Trophoblast cell (in vitro differentiated cells and primary cell): ENCODE data around the gene TSEN2.

ENCODE experiments used
- DNase-seq, 2 donors: peaks; one replicate each; pipeline ENCODE4 v3.0.0-alpha.2; 2016
- H2AFZ ChIP-seq: 2 replicates; pipeline ENCODE4 v1.6.1; 2013; ENCODE audit warnings: low read length, moderate library complexity, mild to moderate bottlenecking; ENCODE audit not compliant: insufficient read depth, poor library complexity
- H2AK5ac ChIP-seq: 2 replicates; pipeline ENCODE4 v1.6.1; 2013; ENCODE audit warnings: mild to moderate bottlenecking, low read length
- H2BK120ac ChIP-seq: 2 replicates; pipeline ENCODE4 v1.6.1; 2013; ENCODE audit warnings: low read length, mild to moderate bottlenecking, moderate library complexity; ENCODE audit not compliant: insufficient read depth, poor library complexity
- H2BK12ac ChIP-seq: 2 replicates; pipeline ENCODE4 v1.6.1; 2013; ENCODE audit warnings: mild to moderate bottlenecking, low read length, moderate library complexity
- H2BK5ac ChIP-seq: 2 replicates; pipeline ENCODE4 v1.6.1; 2013; ENCODE audit warnings: low read length, low read depth, moderate library complexity, mild to moderate bottlenecking; ENCODE audit not compliant: poor library complexity
- H3K14ac ChIP-seq: 2 replicates; pipeline ENCODE4 v1.6.1; 2013; ENCODE audit warnings: mild to moderate bottlenecking, low read length
- H3K18ac ChIP-seq: 2 replicates; pipeline ENCODE4 v1.6.1; 2013; ENCODE audit warnings: mild to moderate bottlenecking, low read length
- H3K23ac ChIP-seq: 2 replicates; pipeline ENCODE4 v1.6.1; 2013; ENCODE audit warnings: low read length
- H3K27ac ChIP-seq: 2 replicates; pipeline ENCODE4 v1.5.1; 2013; ENCODE audit warnings: low read depth, mild to moderate bottlenecking, inconsistent platforms, low read length, moderate library complexity
- H3K27me3 ChIP-seq: 2 replicates; pipeline ENCODE4 v1.6.1; 2013; ENCODE audit warnings: inconsistent platforms, mild to moderate bottlenecking, low read length, moderate library complexity; ENCODE audit not compliant: insufficient read depth
- H3K36me3 ChIP-seq, 2 experiments: 1 replicate in 1 of 2; 2 replicates in 1 of 2; pipeline ENCODE4 v1.6.1; 2013; ENCODE audit warnings: low read length in 2 of 2, mild to moderate bottlenecking in 2 of 2, moderate library complexity in 1 of 2; ENCODE audit not compliant: insufficient read depth in 2 of 2, control insufficient read depth in 1 of 2
- H3K4ac ChIP-seq: 2 replicates; pipeline ENCODE4 v1.6.1; 2013; ENCODE audit warnings: low read depth, mild to moderate bottlenecking, low read length, moderate library complexity
- H3K4me1 ChIP-seq, 2 experiments: 1 replicate in 1 of 2; 2 replicates in 1 of 2; pipeline ENCODE4 v1.6.1; 2013; ENCODE audit warnings: low read length in 2 of 2, mild to moderate bottlenecking in 2 of 2, moderate library complexity in 1 of 2; ENCODE audit not compliant: insufficient read depth in 2 of 2, control insufficient read depth in 1 of 2
- H3K4me2 ChIP-seq: 2 replicates; pipeline ENCODE4 v1.6.1; 2013; ENCODE audit warnings: inconsistent platforms, mild to moderate bottlenecking, low read length, moderate library complexity
- H3K4me3 ChIP-seq: 2 replicates; pipeline ENCODE4 v1.5.1; 2013; ENCODE audit warnings: mild to moderate bottlenecking, low read depth, low read length, inconsistent platforms
- H3K79me1 ChIP-seq: one replicate; pipeline ENCODE4 v1.6.1; 2013; ENCODE audit warnings: low read length
- H3K79me2 ChIP-seq: 2 replicates; pipeline ENCODE4 v1.6.1; 2013; ENCODE audit warnings: low read length, mild to moderate bottlenecking; ENCODE audit not compliant: control insufficient read depth, insufficient read depth, poor library complexity
- H3K9ac ChIP-seq: 2 replicates; pipeline ENCODE4 v1.6.1; 2013; ENCODE audit warnings: mild to moderate bottlenecking, low read length
- H3K9me3 ChIP-seq: 2 replicates; pipeline ENCODE4 v1.6.1; 2013; ENCODE audit warnings: low read depth, mild to moderate bottlenecking, control low read depth, inconsistent platforms, low read length; ENCODE audit not compliant: insufficient read depth
- H4K12ac ChIP-seq: 2 replicates; pipeline ENCODE4 v1.6.1; 2013; ENCODE audit warnings: low read depth, mild to moderate bottlenecking, low read length, moderate library complexity
- H4K8ac ChIP-seq: 2 replicates; pipeline ENCODE4 v1.6.1; 2013; ENCODE audit warnings: low read depth, mild to moderate bottlenecking, low read length, moderate library complexity
- H4K91ac ChIP-seq: one replicate; pipeline ENCODE4 v1.6.1; 2013; ENCODE audit warnings: low read depth, mild to moderate bottlenecking, low read length, moderate library complexity
- WGBS: extraction: QIAGEN DNeasy Blood & Tissue Kit; methylation state at CpG from one replicate; pipeline ENCODE4 v1.1.7; 2013; ENCODE audit warnings: missing lambda C conversion rate; ENCODE audit not compliant: insufficient read length, insufficient coverage; ENCODE audit errors: extremely low coverage; 5-methylcytosine and 5-hydroxymethylcytosine counted together

TSEN2 gene

DNA sequence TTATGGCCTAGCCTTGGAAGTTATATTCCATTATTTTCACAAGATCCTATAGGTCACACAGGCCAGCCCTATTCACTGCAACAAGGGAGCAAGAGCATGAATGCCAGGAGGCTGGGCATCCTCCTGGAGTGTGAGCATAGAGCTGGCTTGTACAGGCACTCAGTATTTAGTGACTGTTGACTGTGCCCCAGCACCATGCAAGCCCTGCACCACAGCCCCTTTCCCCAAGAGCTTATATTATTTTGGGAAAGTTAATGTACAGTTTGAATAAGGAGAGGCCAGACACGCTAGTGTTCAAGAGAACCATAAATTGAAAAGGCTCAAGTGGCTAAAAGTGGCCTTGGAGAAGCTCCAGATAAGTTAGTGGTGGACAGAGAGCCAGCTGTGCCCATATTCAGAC is 32.3 kb upstream of the TSEN2 start:
- no peak overlapping the region for H4K12ac ChIP-seq
- H2BK5ac ChIP-seq: no peak overlapping the region
- no peak overlapping the region for H3K4me3 ChIP-seq
- no peak overlapping the region for H3K27ac ChIP-seq
- H4K91ac ChIP-seq: no peak overlapping the region
- H3K36me3 ChIP-seq: no peaks in the 10 kb centered on the region
- H3K4me2 ChIP-seq: no peak overlapping the region
- H2BK12ac ChIP-seq: no peak overlapping the region
- no peak for DNase-seq
- peaks cover 2% of the 10 kb centered on the region for H3K79me1 ChIP-seq
- no CpG with 5 or more reads among the region's 1 CpG for WGBS
- H3K79me2 ChIP-seq: no peaks in the 10 kb centered on the region
- H2BK120ac ChIP-seq: no peak overlapping the region
- peaks cover 2% of the 10 kb centered on the region for H3K9me3 ChIP-seq
- H2AK5ac ChIP-seq: no peak overlapping the region
- H4K8ac ChIP-seq: no peak overlapping the region
- peaks cover 0 to 3% of the 10 kb centered on the region in 2 experiments for H3K4me1 ChIP-seq
- H3K14ac ChIP-seq: no peak overlapping the region
- H3K4ac ChIP-seq: no peak overlapping the region
- no peak overlapping the region for H2AFZ ChIP-seq
- H3K27me3 ChIP-seq: no peaks in the 10 kb centered on the region
- H3K9ac ChIP-seq: no peak overlapping the region
- H3K18ac ChIP-seq: no peak overlapping the region
- no peak overlapping the region for H3K23ac ChIP-seq

DNA sequence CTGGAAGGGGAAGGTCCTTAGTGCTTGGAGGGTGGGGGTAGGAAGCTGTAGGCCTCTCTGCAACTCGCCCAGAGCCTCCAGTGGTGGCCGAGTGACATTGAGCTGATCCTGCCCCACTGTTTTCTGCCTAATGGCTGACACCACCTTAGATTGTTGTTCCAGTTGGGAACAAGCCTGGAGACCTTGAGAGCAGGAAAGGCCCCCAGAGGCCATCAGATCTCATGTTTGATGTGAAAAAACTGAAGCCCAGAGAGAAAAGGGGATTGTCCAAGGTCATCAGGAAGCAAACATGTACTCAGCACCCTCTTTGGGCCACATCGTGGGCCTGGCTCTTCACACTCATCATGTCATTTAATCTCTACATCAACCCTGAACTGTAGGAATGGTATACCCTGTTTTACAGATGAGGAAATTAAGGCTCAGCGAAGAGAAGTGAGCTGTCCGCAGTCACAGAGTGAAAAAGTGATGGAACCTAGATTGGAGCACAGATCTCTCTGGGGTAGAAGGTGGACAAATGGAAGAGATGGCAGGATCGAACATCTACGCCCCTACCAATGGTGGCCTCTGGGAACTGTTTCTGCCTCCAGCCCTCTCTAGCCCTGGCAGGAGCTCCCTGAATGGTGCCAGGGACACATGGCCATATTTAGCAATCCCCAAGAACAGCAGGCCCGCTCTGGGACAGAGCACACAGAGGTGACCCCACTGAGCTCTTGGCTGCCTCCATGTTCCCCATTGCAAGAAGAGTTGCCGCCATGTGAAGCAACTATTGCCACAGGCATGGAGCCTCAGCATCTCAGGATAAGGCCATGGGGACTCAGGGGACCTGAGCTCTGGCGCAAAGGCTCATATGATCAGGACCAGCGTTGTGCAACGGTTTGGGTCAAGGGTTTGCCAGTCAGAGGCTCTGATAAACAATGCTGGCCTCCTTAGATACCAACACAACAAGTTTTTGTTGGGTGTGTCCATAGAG is 31.6 kb upstream of the TSEN2 start:
- Histone ChIP-seq H3K4me2 (no peak overlapping the region), H2AK5ac (no peak overlapping the region), H3K27ac (no peak overlapping the region), H3K27me3 (no peaks in the 10 kb centered on the region), H3K79me2 (no peaks in the 10 kb centered on the region), H3K9ac (no peak overlapping the region), H2BK5ac (no peak overlapping the region), H4K12ac (no peak overlapping the region), H4K91ac (no peak overlapping the region), H3K9me3 (peaks cover 2% of the 10 kb centered on the region), H3K4ac (no peak overlapping the region), H3K79me1 (peaks cover 2% of the 10 kb centered on the region), H3K18ac (no peak overlapping the region), H3K4me3 (no peak overlapping the region), H3K23ac (no peak overlapping the region), H2BK12ac (no peak overlapping the region), H2BK120ac (no peak overlapping the region), H3K4me1 (peaks cover 0 to 3% of the 10 kb centered on the region in 2 experiments), H3K14ac (no peak overlapping the region), H3K36me3 (no peaks in the 10 kb centered on the region), H2AFZ (no peak overlapping the region), H4K8ac (no peak overlapping the region)
- no CpG with 5 or more reads among the region's 12 CpGs for WGBS
- no peak for DNase-seq

DNA sequence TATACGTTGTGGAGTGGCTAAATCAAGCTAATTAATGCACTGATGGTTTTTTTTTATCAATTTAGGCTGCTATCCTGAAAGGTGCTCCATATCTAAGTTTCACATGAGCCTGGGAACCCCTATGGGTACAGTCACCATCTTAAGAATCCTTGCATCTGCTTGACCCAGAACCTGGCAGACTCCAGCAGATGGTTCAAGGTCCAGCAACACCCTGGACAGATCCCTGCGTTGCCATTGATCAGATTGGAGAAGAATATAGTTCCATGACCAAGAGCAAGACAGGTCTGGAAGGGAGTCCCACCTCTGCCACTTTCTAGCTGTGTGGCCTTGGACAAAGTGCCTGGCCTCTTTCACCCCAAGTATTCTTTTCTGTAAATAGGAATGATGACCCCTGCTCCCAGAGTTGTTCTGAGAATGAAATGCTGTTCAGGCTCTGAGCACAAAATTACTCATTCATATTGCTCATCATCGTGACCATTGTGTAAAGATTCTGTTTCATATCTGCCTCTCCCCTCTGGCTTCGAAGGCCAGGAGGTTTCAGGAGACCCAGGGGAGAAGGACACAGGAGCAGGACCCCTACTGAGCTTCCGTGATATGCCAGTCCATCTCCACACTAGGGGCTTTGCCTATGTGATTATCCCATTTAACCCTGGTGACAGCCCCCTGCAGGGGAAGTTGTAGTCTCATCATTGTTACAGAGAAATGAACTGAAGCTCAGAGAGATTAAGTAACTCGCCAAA is 30.0 kb upstream of the TSEN2 start:
- no peak for DNase-seq
- no peak overlapping the region for H2AFZ ChIP-seq
- H3K27me3 ChIP-seq: no peaks in the 10 kb centered on the region
- no peaks in the 10 kb centered on the region for H3K79me2 ChIP-seq
- no peak overlapping the region for H2BK12ac ChIP-seq
- no peak overlapping the region for H4K91ac ChIP-seq
- no peak overlapping the region for H4K12ac ChIP-seq
- no peak overlapping the region for H3K4me2 ChIP-seq
- H3K79me1 ChIP-seq: no peaks in the 10 kb centered on the region
- no peak overlapping the region for H3K9ac ChIP-seq
- H2BK5ac ChIP-seq: no peak overlapping the region
- no peak overlapping the region for H3K27ac ChIP-seq
- H3K4ac ChIP-seq: no peak overlapping the region
- no peak overlapping the region for H2BK120ac ChIP-seq
- no peaks in the 10 kb centered on the region for H3K36me3 ChIP-seq
- WGBS: no CpG with 5 or more reads among the region's 6 CpGs
- no peak overlapping the region for H2AK5ac ChIP-seq
- H4K8ac ChIP-seq: no peak overlapping the region
- no peak overlapping the region for H3K14ac ChIP-seq
- peaks cover 2% of the 10 kb centered on the region for H3K9me3 ChIP-seq
- H3K18ac ChIP-seq: no peak overlapping the region
- H3K4me1 ChIP-seq: no peaks in the 10 kb centered on the region
- no peak overlapping the region for H3K4me3 ChIP-seq
- no peak overlapping the region for H3K23ac ChIP-seq

DNA sequence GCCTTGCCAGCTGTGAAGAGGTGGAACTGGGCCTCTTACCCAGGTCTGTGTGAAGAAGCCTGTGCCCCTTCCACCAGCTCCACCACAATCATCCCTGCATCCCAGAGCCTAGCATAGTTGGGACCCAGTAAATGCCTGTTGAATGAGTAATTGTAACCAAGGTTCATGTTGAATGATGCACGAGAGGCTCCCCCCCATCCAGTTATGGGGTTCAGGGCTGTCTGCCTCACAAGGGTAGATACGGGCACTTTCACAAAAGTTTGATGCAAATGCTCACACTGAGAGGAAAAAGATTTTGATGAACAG is 29.5 kb upstream of the TSEN2 start:
- Histone ChIP-seq H3K4me3 (no peak overlapping the region), H3K27me3 (no peaks in the 10 kb centered on the region), H2AK5ac (no peak overlapping the region), H4K8ac (no peak overlapping the region), H3K36me3 (no peaks in the 10 kb centered on the region), H3K4ac (no peak overlapping the region), H3K79me2 (no peaks in the 10 kb centered on the region), H2BK5ac (no peak overlapping the region), H3K27ac (no peak overlapping the region), H3K4me2 (no peak overlapping the region), H2BK120ac (no peak overlapping the region), H3K79me1 (no peaks in the 10 kb centered on the region), H4K12ac (no peak overlapping the region), H2BK12ac (no peak overlapping the region), H3K18ac (no peak overlapping the region), H3K4me1 (no peaks in the 10 kb centered on the region), H3K14ac (no peak overlapping the region), H3K23ac (no peak overlapping the region), H3K9me3 (peaks cover 2% of the 10 kb centered on the region), H2AFZ (no peak overlapping the region), H4K91ac (no peak overlapping the region), H3K9ac (no peak overlapping the region)
- WGBS: no CpG with 5 or more reads among the region's 2 CpGs
- no peak for DNase-seq
